NT2/D1 (cell line): ENCODE data around the gene AOPEP.

Source experiments
- SUZ12 ChIP-seq: IDR thresholded peaks from 2 replicates; pipeline ENCODE4 v1.6.1; 2011; ENCODE audit not compliant: insufficient read length, insufficient read depth; ENCODE audit errors: extremely low read depth
- YY1 ChIP-seq: IDR thresholded peaks from 2 replicates; pipeline ENCODE4 v1.6.1; 2011; ENCODE audit not compliant: insufficient read length, insufficient read depth
- ZNF274 ChIP-seq: IDR thresholded peaks from 2 replicates; pipeline ENCODE4 v1.6.1; 2011; ENCODE audit warnings: mild to moderate bottlenecking, low read depth, low read length

GRCh38 chr9:94857791-94858190 is 131.3 kb downstream of the AOPEP start:
- no peak for TF ChIP-seq ZNF274
- TF ChIP-seq YY1 = no peak
- no peak for TF ChIP-seq SUZ12
